ENCODE data around the gene KLF9.

DNA sequence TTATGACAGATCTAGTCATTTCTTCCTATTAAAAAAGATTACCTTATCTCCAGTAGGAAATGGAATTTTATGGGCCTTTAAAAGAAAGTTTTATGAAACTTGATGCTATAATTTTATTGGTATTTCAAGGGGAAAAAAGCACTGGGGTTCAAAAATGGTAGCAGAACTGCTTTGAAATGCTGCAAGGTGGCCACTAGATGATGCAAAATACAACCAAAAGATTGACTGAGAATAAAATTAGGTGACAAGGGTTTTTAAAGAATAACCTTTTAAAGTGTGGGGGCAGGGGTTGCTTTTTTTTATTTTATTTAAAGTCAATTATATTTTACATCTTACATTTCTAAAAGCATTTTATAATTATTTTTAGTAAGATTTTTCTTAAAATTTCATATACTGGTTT lies 61.7 kb downstream of the KLF9 start:
- TF ChIP-seq CTCF (IDR thresholded peaks at IDR 0.05) = peak; percentile 59 to 77 (median 68)
- TF ChIP-seq POLR2A (IDR thresholded peaks at IDR 0.05) = no peak
- no peak for TF ChIP-seq EP300 (IDR thresholded peaks at IDR 0.05; ENCODE audit: low read depth)
- no peak for TF ChIP-seq POLR2AphosphoS5 (IDR thresholded peaks at IDR 0.05)
